Measurements from ENCODE around the gene ZNF691.

DNA sequence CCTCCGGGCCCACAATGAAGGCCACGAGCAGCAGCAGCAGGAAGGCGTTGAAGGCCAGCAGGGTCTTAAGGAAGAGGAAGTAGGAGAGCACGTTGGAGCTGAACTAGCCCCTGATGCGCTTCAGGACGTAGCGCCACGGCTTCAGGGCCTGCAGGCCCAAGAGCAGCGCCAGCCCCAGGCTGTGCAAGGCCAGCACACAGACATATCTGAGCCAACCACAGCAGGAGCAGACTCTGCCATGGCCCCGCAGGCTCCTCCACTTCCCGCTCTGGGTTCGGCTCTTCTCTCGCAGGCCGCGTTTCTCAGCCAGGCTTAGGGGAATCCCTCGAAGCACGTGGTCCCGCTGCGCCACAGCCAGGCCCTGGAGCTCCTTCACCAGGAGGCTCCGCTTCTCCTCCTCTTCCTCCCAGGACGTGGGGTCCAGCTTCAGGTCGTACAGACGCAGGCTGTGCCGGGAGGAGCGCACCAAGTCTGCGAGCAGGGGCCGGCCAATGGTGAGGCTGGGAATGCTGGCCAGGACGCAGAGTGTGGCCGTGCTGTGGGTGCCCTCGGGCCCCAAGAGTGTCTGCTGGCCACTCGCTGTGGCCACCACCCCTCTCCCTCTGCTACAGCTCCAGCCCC lies 41.7 kb downstream of the ZNF691 start:
- TF ChIP-seq YY1 (IDR thresholded peaks at IDR 0.05; ENCODE audit: insufficient read depth, insufficient read length) (no peak), ZNF274 (IDR thresholded peaks at IDR 0.05; ENCODE audit: low read depth, low read length) (no peak)

All from NT2/D1 (cell line).